Heart left ventricle (tissue), 16 donors: ENCODE results near the gene CBFA2T2. TPM values are rescaled to one million over a fixed set of nuclear protein-coding genes. Genes with fewer than 3 reads are reported as not detected.
"Not testable (repeated sequence)": the region's sequence is repeated elsewhere in the genome, so short reads cannot be mapped to it uniquely, and the experiment has no call there.

ENCODE experiments used
- ATAC-seq, 4 donors: fragments of 200-7000 bp; cut with Tn5 transposase; one replicate each; pipeline ENCODE4 v1.9.1; 2020 to 2022; ENCODE audit warnings: moderate library complexity in 4 of 4, mild to moderate bottlenecking in 3 of 4, moderate number of reproducible peaks in 1 of 4
- DNase-seq, 5 donors: peaks; one replicate each; pipeline ENCODE4 v3.0.0-alpha.2; 2020
- H3K27ac ChIP-seq, 12 donors: fragments of 200-600 bp; sonication (generic) in 4 of 12; one replicate each; pipeline versions ENCODE4 v1.5.0 to v1.8.0; 2016 to 2022; ENCODE audit warnings: mild to moderate bottlenecking in 2 of 12
- H3K27me3 ChIP-seq, 9 donors: fragments of 200-600 bp; sonication (generic) in 2 of 9; one replicate each; pipeline versions ENCODE4 v1.5.1 to v1.8.0; 2016 to 2022; ENCODE audit warnings: mild to moderate bottlenecking in 3 of 9
- H3K36me3 ChIP-seq, 9 donors: fragments of 200-600 bp; sonication (generic) in 2 of 9; one replicate each; pipeline versions ENCODE4 v1.5.0 to v1.8.0; 2018 to 2022; ENCODE audit warnings: mild to moderate bottlenecking in 2 of 9
- H3K4me1 ChIP-seq, 12 donors: fragments of 200-600 bp; sonication (generic) in 4 of 12; one replicate each; pipeline versions ENCODE4 v1.5.0 to v1.8.0; 2016 to 2022; ENCODE audit warnings: mild to moderate bottlenecking in 3 of 12
- H3K4me3 ChIP-seq, 12 donors: fragments of 200-600 bp; sonication (generic) in 4 of 12; one replicate each; pipeline versions ENCODE4 v1.5.0 to v1.8.0; 2017 to 2022; ENCODE audit warnings: mild to moderate bottlenecking in 9 of 12, moderate library complexity in 4 of 12
- H3K9me3 ChIP-seq, 12 donors: fragments of 200-600 bp; sonication (generic) in 4 of 12; one replicate each; pipeline versions ENCODE4 v1.5.0 to v1.8.0; 2016 to 2022; ENCODE audit warnings: mild to moderate bottlenecking in 1 of 12
- POLR2A ChIP-seq, 2 donors: fragments of 450-650 bp; IDR thresholded peaks; one replicate each; pipeline ENCODE4 v1.6.1; 2017; ENCODE audit warnings: antibody characterized with exemption in 2 of 2, mild to moderate bottlenecking in 2 of 2, moderate library complexity in 2 of 2
- WGBS, 4 donors: extraction: QIAGEN DNeasy Blood & Tissue Kit in 2 of 4; methylation state at CpG; one replicate each; pipeline versions ENCODE4 v1.1.5 to v1.1.7; 2013 to 2018; 5-methylcytosine and 5-hydroxymethylcytosine counted together
- intact Hi-C, 10 donors: fragments of 100-400 bp; cut with DNase I; formaldehyde crosslinking; loops; one replicate each; pipeline versions ENCODE4 v1.11.1 to v1.14.2; 2022
- polyA plus RNA-seq, 2 donors: library from polyadenylated mRNA; stranded (reverse); fragments of 200-250 nt; gene quantifications; one replicate each; pipeline ENCODE4 v1.2.3, GENCODE V29; 2013
- total RNA-seq, 9 donors: library from RNA; depleted of rRNA in 2 of 9; stranded (reverse); fragments of >200 nt in 2 of 9; fragmentation: NEBNext Ultra II Directional in 3 of 9; extraction: Animal tissue kit (Norgen Biotek cat#: 25700) in 3 of 9; gene quantifications; one replicate each; pipeline versions ENCODE4 v1.1.0 to v1.2.4, GENCODE V29; 2016 to 2023
- TF ChIP-seq, protein P1 (sequence below), 12 donors: fragments of 200-600 bp; sonication (generic) in 4 of 12; IDR thresholded peaks; one replicate each; pipeline versions ENCODE4 v1.5.0 to v1.8.0; 2018 to 2022; ENCODE audit warnings: antibody characterized with exemption in 12 of 12, mild to moderate bottlenecking in 5 of 12
- donor health status: ischemic (EF 13 %, LVEDD 7.1; RV severe dilation, severe dysfunction).
- donor health status: healthy with polysubstance abuse.
- donor health status: DM: no; HTN: yes; CAD: no.
- donor health status: DM: no; HTN: no; CAD: no.
- donor health status: ischemic (EF 25% LVEDD 6.9; RV normal size, moderate dysfunction).
- donor health status: ischemic (EF 25% LVEDD 5.7; RV mildly dilated, moderate dysfunction).
- donor health status: healthy.
- donor health status: DM: yes; HTN: yes; CAD: no.
- donor health status: ischemic (EF 35%, LVEDD 5.7; RV mildly dilated, moderate dysfunction).
- donor health status: nonischemic (EF 11% LVEDD 7.7; RV severe dilation, severe dysfunction).
- donor health status: DM: yes; HTN: yes; CAD: no.
- donor health status: PGD.
- donor health status: ischemic (EF 29% LVEDD 5.4; RV normal size, mild dysfunction).
- donor health status: nonischemic (EF 23%, LVEDD 6.1; RV moderate dilation, normal function).

CBFA2T2 gene
- total and polyA plus RNA-seq, 11 donors = 4.6 to 15.0 (median 9.9) TPM

DNA sequence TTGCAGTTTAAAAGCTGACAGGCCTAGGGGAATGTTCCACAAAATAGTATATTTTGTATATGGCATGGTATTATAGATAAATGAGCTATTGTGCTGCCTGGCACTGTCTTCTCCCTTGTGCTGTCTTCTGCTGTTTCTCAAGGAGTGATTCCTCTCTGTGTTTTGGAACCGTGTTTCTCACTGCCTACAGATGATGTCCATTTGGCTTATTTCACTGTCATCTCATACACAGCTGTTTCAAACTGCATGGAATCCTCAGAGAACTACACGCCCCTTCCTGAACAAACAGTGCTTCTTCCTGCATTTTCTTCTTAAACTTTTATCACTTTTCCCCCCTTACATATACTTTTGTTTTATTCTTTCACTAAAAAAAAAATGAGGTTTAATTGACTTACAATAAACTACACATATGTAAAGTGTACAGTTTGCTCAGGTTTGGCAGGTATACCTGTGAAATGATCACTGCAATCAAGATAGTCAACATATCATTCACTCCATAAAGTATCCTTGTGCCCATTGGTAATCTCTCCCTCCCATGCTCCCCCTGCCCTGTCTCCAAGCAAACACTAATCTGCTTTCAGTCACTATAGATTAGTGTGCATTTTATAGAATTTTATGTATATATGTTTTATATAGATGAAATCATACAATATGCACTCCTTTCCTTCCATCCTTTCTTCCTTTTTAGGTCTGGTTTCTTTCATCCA, 43.0 kb downstream of the CBFA2T2 start:
- WGBS, 4 donors = 29 to 47% (median 34%) methylated on average over 2 of the region's 2 CpGs
- H3K9me3 ChIP-seq = no peaks in the 10 kb centered on the region
- H3K36me3 ChIP-seq = peaks cover 0 to 2% (median 0%) of the 10 kb centered on the region in 9 donors
- TF ChIP-seq POLR2A (IDR thresholded peaks at IDR 0.05) = no peak
- TF ChIP-seq, protein P1, sequence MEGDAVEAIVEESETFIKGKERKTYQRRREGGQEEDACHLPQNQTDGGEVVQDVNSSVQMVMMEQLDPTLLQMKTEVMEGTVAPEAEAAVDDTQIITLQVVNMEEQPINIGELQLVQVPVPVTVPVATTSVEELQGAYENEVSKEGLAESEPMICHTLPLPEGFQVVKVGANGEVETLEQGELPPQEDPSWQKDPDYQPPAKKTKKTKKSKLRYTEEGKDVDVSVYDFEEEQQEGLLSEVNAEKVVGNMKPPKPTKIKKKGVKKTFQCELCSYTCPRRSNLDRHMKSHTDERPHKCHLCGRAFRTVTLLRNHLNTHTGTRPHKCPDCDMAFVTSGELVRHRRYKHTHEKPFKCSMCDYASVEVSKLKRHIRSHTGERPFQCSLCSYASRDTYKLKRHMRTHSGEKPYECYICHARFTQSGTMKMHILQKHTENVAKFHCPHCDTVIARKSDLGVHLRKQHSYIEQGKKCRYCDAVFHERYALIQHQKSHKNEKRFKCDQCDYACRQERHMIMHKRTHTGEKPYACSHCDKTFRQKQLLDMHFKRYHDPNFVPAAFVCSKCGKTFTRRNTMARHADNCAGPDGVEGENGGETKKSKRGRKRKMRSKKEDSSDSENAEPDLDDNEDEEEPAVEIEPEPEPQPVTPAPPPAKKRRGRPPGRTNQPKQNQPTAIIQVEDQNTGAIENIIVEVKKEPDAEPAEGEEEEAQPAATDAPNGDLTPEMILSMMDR (IDR thresholded peaks at IDR 0.05) = no peak
- H3K4me1 ChIP-seq = peaks cover 0 to 30% (median 22%) of the 10 kb centered on the region in 12 donors
- peak overlapping the region in 6 of 12 donors; percentile 9 to 52 (median 37) for H3K27ac ChIP-seq
- peak; percentile 38 to 78 (median 59) for ATAC-seq
- H3K27me3 ChIP-seq = no peaks in the 10 kb centered on the region
- no peak for DNase-seq
- intact Hi-C loops = loop anchor here in 1 of 10 donors (5.0 kb wide), 1 partner anchor 36 kb away; no protein-coding TSS in a partner anchor
- no peak overlapping the region for H3K4me3 ChIP-seq

DNA sequence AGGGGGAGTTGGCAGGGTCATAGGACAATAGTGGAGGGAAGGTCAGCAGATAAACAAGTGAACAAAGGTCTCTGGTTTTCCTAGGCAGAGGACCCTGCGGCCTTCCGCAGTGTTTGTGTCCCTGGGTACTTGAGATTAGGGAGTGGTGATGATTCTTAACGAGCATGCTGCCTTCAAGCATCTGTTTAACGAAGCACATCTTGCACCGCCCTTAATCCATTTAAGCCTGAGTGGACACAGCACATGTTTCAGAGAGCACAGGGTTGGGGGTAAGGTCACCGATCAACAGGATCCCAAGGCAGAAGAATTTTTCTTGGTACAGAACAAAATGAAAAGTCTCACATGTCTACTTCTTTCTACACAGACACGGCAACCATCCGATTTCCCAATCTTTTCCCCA, 45.8 kb downstream of the CBFA2T2 start:
- intact Hi-C loops, H3K27me3 ChIP-seq, H3K4me3 ChIP-seq, H3K27ac ChIP-seq, H3K9me3 ChIP-seq, ATAC-seq, H3K36me3 ChIP-seq, DNase-seq: not testable (repeated sequence)
- peaks cover 0 to 38% (median 28%) of the 10 kb centered on the region in 12 donors for H3K4me1 ChIP-seq
- WGBS, 4 donors = 85 to 94% (median 89%) methylated on average over 6 of the region's 8 CpGs

DNA sequence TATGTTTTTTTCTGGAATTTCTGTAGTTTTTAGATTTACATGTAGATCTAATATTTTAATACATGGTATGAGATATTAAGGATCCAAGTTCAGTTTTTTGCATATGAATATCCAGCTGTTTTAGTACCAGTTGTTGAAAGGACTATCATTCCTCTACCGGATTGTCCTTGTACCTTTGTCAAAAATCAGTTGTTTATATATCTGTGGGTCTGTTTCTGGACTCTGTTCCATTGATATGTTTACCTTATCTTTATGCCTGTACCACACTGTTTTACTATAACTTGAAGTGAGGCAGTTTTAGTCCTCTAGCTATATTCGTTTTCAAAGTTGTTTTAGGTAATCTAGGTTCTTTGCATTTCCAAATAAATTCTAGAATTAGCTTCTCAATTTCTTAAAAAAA, 47.7 kb downstream of the CBFA2T2 start:
- intact Hi-C loops = no loop called here
- ATAC-seq (no peak), DNase-seq (no peak)
- WGBS, 4 donors = 64 to 75% (median 67%) methylated on average over 2 of the region's 2 CpGs
- H3K36me3 ChIP-seq = peaks cover 0 to 2% (median 0%) of the 10 kb centered on the region in 9 donors
- no peaks in the 10 kb centered on the region for H3K9me3 ChIP-seq
- H3K27me3 ChIP-seq = no peaks in the 10 kb centered on the region
- H3K4me3 ChIP-seq = no peak overlapping the region
- H3K27ac ChIP-seq = peak overlapping the region in 2 of 12 donors; percentile 10 to 11
- TF ChIP-seq, protein P1 (IDR thresholded peaks at IDR 0.05) = no peak
- TF ChIP-seq POLR2A (IDR thresholded peaks at IDR 0.05) = no peak
- peaks cover 0 to 20% (median 11%) of the 10 kb centered on the region in 12 donors for H3K4me1 ChIP-seq

DNA sequence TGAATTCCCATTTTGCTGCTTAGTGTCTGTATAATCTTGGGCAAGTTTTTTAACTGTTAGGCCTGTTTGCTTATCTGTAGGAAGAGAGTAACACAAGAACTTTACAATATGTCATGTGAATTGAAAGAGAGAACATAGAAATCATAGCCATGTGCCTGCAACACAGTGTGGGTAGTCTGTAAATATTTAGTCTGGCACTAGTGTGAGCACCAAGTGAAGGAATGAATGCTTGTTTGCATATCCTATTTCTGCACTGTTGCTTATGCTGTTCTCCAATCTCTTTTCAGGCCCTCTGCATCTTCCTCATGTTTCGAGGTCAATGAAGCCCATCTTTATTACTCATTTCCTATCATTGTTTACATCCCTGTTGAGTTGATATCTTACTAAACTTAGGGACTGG, 49.2 kb downstream of the CBFA2T2 start:
- H3K36me3 ChIP-seq = no peaks in the 10 kb centered on the region
- WGBS, 4 donors = 53 to 75% (median 63%) methylated on average over 1 of the region's 1 CpG
- ATAC-seq (no peak), DNase-seq (no peak)
- no peaks in the 10 kb centered on the region for H3K27me3 ChIP-seq
- TF ChIP-seq, protein P1 (IDR thresholded peaks at IDR 0.05) = no peak
- no peak for TF ChIP-seq POLR2A (IDR thresholded peaks at IDR 0.05)
- no peak overlapping the region for H3K4me3 ChIP-seq
- peak overlapping the region in 1 of 12 donors; percentile 6 for H3K27ac ChIP-seq
- peaks cover 0 to 13% (median 6%) of the 10 kb centered on the region in 12 donors for H3K4me1 ChIP-seq
- intact Hi-C loops = no loop called here
- no peaks in the 10 kb centered on the region for H3K9me3 ChIP-seq
